Upper lobe of left lung (tissue), 6 donors: ENCODE measurements around the gene PLEKHG4B. TPM values are rescaled to one million over a fixed set of nuclear protein-coding genes. Genes with fewer than 3 reads are reported as not detected.

Experiments used
- ATAC-seq, 2 donors: fragments of 200-7000 bp; cut with Tn5 transposase; one replicate each; pipeline ENCODE4 v1.9.1; 2022; ENCODE audit warnings: mild to moderate bottlenecking in 2 of 2, moderate library complexity in 2 of 2; ENCODE audit not compliant: low FRiP score in 2 of 2
- DNase-seq, 2 donors: peaks; one replicate each; pipeline ENCODE4 v3.0.0-alpha.2; 2019 to 2020
- H3K27ac ChIP-seq, 4 donors: fragments of 200-600 bp; sonication (generic); one replicate each; pipeline ENCODE4 v1.5.1; 2016 to 2019
- H3K27me3 ChIP-seq, 4 donors: fragments of 200-600 bp; sonication (generic); one replicate each; pipeline ENCODE4 v1.5.1; 2017 to 2019
- H3K36me3 ChIP-seq, 4 donors: fragments of 200-600 bp; sonication (generic); one replicate each; pipeline ENCODE4 v1.5.1; 2016 to 2019
- H3K4me1 ChIP-seq, 4 donors: fragments of 200-600 bp; sonication (generic); one replicate each; pipeline ENCODE4 v1.5.1; 2018 to 2019
- H3K4me3 ChIP-seq, 4 donors: fragments of 200-600 bp; sonication (generic); one replicate each; pipeline ENCODE4 v1.5.1; 2017 to 2019; ENCODE audit warnings: mild to moderate bottlenecking in 2 of 4, moderate library complexity in 1 of 4
- H3K9me3 ChIP-seq, 4 donors: fragments of 200-600 bp; sonication (generic); one replicate each; pipeline ENCODE4 v1.5.1; 2018 to 2019
- EP300 ChIP-seq, 4 donors: sonication (generic); formaldehyde crosslinking; IDR thresholded peaks; one replicate each; pipeline ENCODE4 v1.5.1; 2017; ENCODE audit warnings: antibody characterized with exemption in 4 of 4, control low read depth in 2 of 4
- POLR2A ChIP-seq, 4 donors: fragments of 450-650 bp; IDR thresholded peaks; one replicate each; pipeline ENCODE4 v1.5.1; 2016 to 2017; ENCODE audit warnings: antibody characterized with exemption in 4 of 4, mild to moderate bottlenecking in 2 of 4
- POLR2AphosphoS5 ChIP-seq, 2 donors: sonication (generic); formaldehyde crosslinking; IDR thresholded peaks; one replicate each; pipeline ENCODE4 v1.5.1; 2017; ENCODE audit warnings: antibody characterized with exemption in 2 of 2
- WGBS, 2 donors: methylation state at CpG; one replicate each; pipeline ENCODE4 v1.1.5; 2017 to 2018; 5-methylcytosine and 5-hydroxymethylcytosine counted together
- total RNA-seq, 6 donors: library from RNA; depleted of rRNA in 4 of 6; stranded (reverse); fragments of >200 nt in 4 of 6; gene quantifications; one replicate each; pipeline versions ENCODE4 v1.1.0 to v1.2.1, GENCODE V29; 2016 to 2021
- TF ChIP-seq, protein P1 (sequence below), 6 experiments: fragments of 450-650 bp in 4 of 6; fragments of 200-600 bp in 2 of 6; sonication (generic) in 2 of 6; IDR thresholded peaks; one replicate each; pipeline ENCODE4 v1.5.1; 2016 to 2019; ENCODE audit warnings: antibody characterized with exemption in 6 of 6
- donor health status: DM: no; HTN: no; CAD: no; lungs with moderate emphysema.
- donor health status: DM: no; HTN: yes; CAD: no; lungs with severe emphysema.

Gene PLEKHG4B
- total RNA-seq, 6 donors from 2014 or later: 0.40 to 5.9 (median 2.9) TPM

DNA sequence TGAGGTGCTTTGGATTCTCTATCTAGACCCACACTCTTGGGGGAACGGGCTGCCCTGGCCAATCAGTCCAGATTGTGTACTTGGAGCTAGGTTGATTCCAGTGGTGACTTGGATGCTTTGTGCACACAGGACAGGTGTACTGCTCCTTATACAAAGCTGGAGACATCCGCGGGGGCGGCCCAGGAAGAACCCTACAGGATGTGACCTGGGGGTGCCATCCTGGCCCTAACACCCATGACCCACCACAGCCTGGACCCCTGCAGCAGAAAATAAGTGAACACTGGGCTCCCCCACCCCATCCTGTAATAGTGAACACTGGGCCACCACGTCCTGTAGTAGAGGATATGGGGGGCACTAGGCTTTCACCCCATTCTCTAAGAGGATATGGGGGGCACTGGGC is 12.1 kb upstream of the PLEKHG4B start:
- H3K27ac ChIP-seq: no peak overlapping the region
- H3K9me3 ChIP-seq: no peaks in the 10 kb centered on the region
- H3K27me3 ChIP-seq: no peaks in the 10 kb centered on the region
- DNase-seq (no peak), ATAC-seq (no peak)
- no peaks in the 10 kb centered on the region for H3K36me3 ChIP-seq
- no peak overlapping the region for H3K4me3 ChIP-seq
- H3K4me1 ChIP-seq: peaks cover 0 to 7% (median 0%) of the 10 kb centered on the region in 4 donors
- 93 to 96% methylated on average over 4 to 5 of the region's 5 CpGs for WGBS, 2 donors
- TF ChIP-seq, protein P1, sequence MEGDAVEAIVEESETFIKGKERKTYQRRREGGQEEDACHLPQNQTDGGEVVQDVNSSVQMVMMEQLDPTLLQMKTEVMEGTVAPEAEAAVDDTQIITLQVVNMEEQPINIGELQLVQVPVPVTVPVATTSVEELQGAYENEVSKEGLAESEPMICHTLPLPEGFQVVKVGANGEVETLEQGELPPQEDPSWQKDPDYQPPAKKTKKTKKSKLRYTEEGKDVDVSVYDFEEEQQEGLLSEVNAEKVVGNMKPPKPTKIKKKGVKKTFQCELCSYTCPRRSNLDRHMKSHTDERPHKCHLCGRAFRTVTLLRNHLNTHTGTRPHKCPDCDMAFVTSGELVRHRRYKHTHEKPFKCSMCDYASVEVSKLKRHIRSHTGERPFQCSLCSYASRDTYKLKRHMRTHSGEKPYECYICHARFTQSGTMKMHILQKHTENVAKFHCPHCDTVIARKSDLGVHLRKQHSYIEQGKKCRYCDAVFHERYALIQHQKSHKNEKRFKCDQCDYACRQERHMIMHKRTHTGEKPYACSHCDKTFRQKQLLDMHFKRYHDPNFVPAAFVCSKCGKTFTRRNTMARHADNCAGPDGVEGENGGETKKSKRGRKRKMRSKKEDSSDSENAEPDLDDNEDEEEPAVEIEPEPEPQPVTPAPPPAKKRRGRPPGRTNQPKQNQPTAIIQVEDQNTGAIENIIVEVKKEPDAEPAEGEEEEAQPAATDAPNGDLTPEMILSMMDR (IDR thresholded peaks at IDR 0.05): no peak
- TF ChIP-seq EP300 (IDR thresholded peaks at IDR 0.05) (no peak), POLR2AphosphoS5 (IDR thresholded peaks at IDR 0.05) (no peak), POLR2A (IDR thresholded peaks at IDR 0.05) (no peak)

DNA sequence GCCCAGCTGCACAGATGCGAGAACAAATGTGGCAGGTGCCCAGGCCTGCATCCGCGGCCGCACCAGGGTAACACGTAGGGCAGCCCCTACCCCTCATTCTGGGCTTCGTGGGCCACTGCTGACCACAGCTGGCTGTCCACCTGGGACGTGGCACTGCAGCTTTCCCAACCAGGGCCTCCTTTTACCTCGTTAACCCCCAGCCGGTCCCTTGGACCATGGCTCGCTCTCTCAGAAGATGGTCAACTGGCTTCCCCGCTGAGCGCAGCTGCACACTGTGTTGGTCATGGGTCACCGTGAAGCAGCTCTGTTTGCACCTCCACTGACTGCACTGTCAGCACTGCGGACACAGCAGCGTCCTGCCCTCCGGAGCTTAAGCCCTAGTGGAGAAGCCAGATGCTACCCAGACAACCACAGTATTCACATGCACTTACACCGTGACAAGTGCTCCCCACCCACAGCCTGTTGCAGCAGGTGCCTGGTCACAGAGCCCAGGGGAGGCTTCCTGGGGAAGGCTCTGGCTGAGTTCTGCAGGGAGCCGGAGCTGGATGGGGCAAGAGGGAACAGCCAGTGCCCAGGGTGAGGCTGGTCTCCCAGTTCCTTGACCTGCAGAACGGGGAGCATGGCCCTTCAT is 10.5 kb upstream of the PLEKHG4B start:
- TF ChIP-seq POLR2AphosphoS5 (IDR thresholded peaks at IDR 0.05) (no peak), POLR2A (IDR thresholded peaks at IDR 0.05) (no peak), EP300 (IDR thresholded peaks at IDR 0.05) (no peak)
- TF ChIP-seq, protein P1 (IDR thresholded peaks at IDR 0.05): no peak
- WGBS, 2 donors: 62 to 82% methylated on average over 11 to 19 of the region's 19 CpGs
- ATAC-seq (peak in 1 of 2 donors; percentile 47), DNase-seq (peak in 1 of 2 donors; percentile 54)
- Histone ChIP-seq H3K27ac (no peak overlapping the region), H3K4me3 (no peak overlapping the region), H3K27me3 (no peaks in the 10 kb centered on the region), H3K4me1 (peaks cover 0 to 7% (median 0%) of the 10 kb centered on the region in 4 donors), H3K36me3 (no peaks in the 10 kb centered on the region), H3K9me3 (no peaks in the 10 kb centered on the region)

DNA sequence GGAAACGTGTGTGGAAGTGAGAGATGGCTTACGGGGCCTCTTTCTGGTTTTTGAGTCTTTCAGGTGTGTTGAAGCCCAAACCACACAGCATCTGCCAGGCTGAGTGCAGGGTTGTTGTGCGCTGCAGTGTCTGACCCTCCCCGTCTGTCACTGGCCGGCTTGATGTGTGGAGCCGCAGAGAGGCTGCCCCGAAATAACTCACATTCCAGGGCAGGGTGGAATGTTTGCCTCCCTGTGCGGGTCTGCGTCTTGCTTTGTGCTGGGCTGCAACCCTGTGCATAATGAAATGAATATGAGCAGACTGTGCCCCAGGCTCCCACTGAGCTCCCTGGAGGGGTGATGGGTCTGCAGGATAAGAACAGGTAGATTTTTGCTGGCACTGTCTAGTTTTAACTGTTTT is 9.9 kb upstream of the PLEKHG4B start:
- no peaks in the 10 kb centered on the region for H3K36me3 ChIP-seq
- peaks cover 0 to 7% (median 0%) of the 10 kb centered on the region in 4 donors for H3K4me1 ChIP-seq
- 23 to 34% methylated on average over 6 to 9 of the region's 9 CpGs for WGBS, 2 donors
- ATAC-seq (peak in 1 of 2 donors; percentile 73), DNase-seq (no peak)
- TF ChIP-seq EP300 (IDR thresholded peaks at IDR 0.05) (no peak), POLR2AphosphoS5 (IDR thresholded peaks at IDR 0.05) (no peak)
- TF ChIP-seq, protein P1 (IDR thresholded peaks at IDR 0.05): no peak
- H3K4me3 ChIP-seq: no peak overlapping the region
- H3K27me3 ChIP-seq: no peaks in the 10 kb centered on the region
- H3K9me3 ChIP-seq: no peaks in the 10 kb centered on the region
- no peak overlapping the region for H3K27ac ChIP-seq

DNA sequence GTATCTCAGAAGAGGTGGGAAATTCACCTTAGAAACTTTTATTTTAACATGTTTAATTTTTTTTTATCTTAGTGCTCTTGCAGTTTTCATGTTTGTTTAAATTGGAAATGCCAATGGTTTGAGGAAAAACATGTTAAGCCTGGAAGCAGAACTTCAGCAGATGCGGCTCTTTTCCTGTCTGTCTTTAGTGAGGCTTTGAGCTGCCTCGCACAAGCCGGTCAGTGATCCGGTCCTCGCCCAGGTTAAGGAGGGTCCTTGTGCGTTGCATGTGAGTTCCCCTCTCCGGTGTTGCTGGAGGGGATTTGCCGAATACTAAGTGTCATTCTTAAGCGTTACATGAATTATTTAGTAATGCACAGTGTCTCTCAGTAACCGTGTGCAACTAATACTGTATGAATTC is 9.4 kb upstream of the PLEKHG4B start:
- Histone ChIP-seq H3K27me3 (no peaks in the 10 kb centered on the region), H3K4me3 (no peak overlapping the region), H3K27ac (no peak overlapping the region), H3K9me3 (no peaks in the 10 kb centered on the region), H3K36me3 (no peaks in the 10 kb centered on the region), H3K4me1 (peaks cover 0 to 7% (median 0%) of the 10 kb centered on the region in 4 donors)
- no peak for ATAC-seq
- 42 to 45% methylated on average over 10 of the region's 10 CpGs for WGBS, 2 donors
- TF ChIP-seq POLR2A (IDR thresholded peaks at IDR 0.05) (no peak), EP300 (IDR thresholded peaks at IDR 0.05) (no peak), POLR2AphosphoS5 (IDR thresholded peaks at IDR 0.05) (no peak)
- TF ChIP-seq, protein P1 (IDR thresholded peaks at IDR 0.05): no peak
- no peak for DNase-seq

DNA sequence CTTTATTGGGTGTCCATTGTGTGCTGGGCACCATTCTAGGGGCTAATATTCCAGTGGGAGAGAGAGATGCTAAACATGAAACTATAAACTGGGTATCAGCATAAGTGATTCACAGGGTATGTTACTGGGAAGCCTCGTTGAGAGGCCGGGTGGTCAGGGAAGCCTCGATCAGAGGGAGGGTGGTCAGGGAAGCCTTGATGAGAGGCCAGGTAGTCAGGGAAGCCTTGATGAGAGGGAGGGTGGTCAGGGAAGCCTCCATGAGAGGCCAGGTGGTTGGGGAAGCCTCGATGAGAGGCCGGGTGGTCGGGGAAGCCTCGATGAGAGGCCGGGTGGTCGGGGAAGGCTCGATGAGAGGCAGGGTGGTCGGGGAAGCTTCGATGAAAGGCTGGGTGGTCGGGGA is 8.9 kb upstream of the PLEKHG4B start:
- no peak for ATAC-seq
- WGBS, 2 donors: 75 to 83% methylated on average over 9 of the region's 13 CpGs
- no peaks in the 10 kb centered on the region for H3K27me3 ChIP-seq

More for the DNA sequence above, 8.9 kb upstream of the PLEKHG4B start:
- Histone ChIP-seq H3K27ac (no peak overlapping the region), H3K4me3 (no peak overlapping the region), H3K36me3 (no peaks in the 10 kb centered on the region), H3K9me3 (no peaks in the 10 kb centered on the region), H3K4me1 (peaks cover 0 to 7% (median 0%) of the 10 kb centered on the region in 4 donors)
- TF ChIP-seq POLR2AphosphoS5 (IDR thresholded peaks at IDR 0.05) (no peak), EP300 (IDR thresholded peaks at IDR 0.05) (no peak), POLR2A (IDR thresholded peaks at IDR 0.05) (no peak)
- TF ChIP-seq, protein P1 (IDR thresholded peaks at IDR 0.05): no peak
- peak in 1 of 2 donors; percentile 29 for DNase-seq
